ENCODE data around the gene CAV3. TPM values are rescaled to one million over a fixed set of nuclear protein-coding genes. Genes with fewer than 3 reads are reported as not detected.

Gene CAV3
- total and polyA plus RNA-seq, 9 of the 15 experiments (the other 6 are each of a cell fraction or from before 2014, with no cell fraction given), result not detected

- TF ChIP-seq STAT5B (CRISPR knock-in tag; IDR thresholded peaks at IDR 0.05), result no peak
- no peak for TF ChIP-seq ZNF41 (CRISPR knock-in tag; conservative IDR thresholded peaks at IDR 0.05)
- no peak for TF ChIP-seq CBX8 (IDR thresholded peaks at IDR 0.05; ENCODE audit: borderline replicate concordance, extremely low read depth, low read depth, low read length, poor library complexity, severe bottlenecking)
- no peak for TF ChIP-seq GATAD2A (IDR thresholded peaks at IDR 0.05)
- no peak for TF ChIP-seq RCOR1 (IDR thresholded peaks at IDR 0.05; ENCODE audit: borderline replicate concordance in 1 of 2, low read depth in 2 of 2, low read length in 2 of 2)
- no peak for TF ChIP-seq ZNF318 (IDR thresholded peaks at IDR 0.05; ENCODE audit: borderline replicate concordance in 1 of 2, low read depth in 1 of 2)
- no peak for TF ChIP-seq NONO (IDR thresholded peaks at IDR 0.05; ENCODE audit: low read depth in 2 of 2, low read length in 1 of 2)
- TF ChIP-seq ZNF431 (CRISPR knock-in tag; IDR thresholded peaks at IDR 0.05), result no peak
Observed at GRCh38 chr3:8777978-8778267, 44.3 kb downstream of the CAV3 start (continued).
